ENCODE results near the gene LRRK2.

GRCh38 chr12:40393026-40393425 is 168.2 kb downstream of the LRRK2 start:
- TF ChIP-seq SP1 (IDR thresholded peaks at IDR 0.05) (no peak), CTBP1 (IDR thresholded peaks at IDR 0.05; ENCODE audit: borderline replicate concordance) (no peak), ELF4 (IDR thresholded peaks at IDR 0.05) (no peak), FOXM1 (IDR thresholded peaks at IDR 0.05; ENCODE audit: borderline replicate concordance) (no peak), FOXA1 (IDR thresholded peaks at IDR 0.05) (no peak)

Measured in HEK293T (cell line).